Osteoblast (primary cell): ENCODE data around the gene METTL24. TPM values are rescaled to one million over a fixed set of nuclear protein-coding genes. Genes with fewer than 3 reads are reported as not detected.

ENCODE experiments used
- DNase-seq: peaks from one replicate; pipeline ENCODE4 v3.0.0; 2011; ENCODE audit warnings: low spot score, mixed read lengths; ENCODE audit not compliant: insufficient read length; ENCODE audit errors: missing footprints
- H2AFZ ChIP-seq: 2 replicates; pipeline ENCODE4 v1.6.0; 2011; ENCODE audit warnings: mild to moderate bottlenecking, low read length
- H3K27ac ChIP-seq: 2 replicates; pipeline ENCODE4 v1.5.1; 2011; ENCODE audit warnings: mild to moderate bottlenecking, low read depth, low read length, moderate library complexity
- H3K27me3 ChIP-seq: 2 replicates; pipeline ENCODE4 v1.6.0; 2012; ENCODE audit warnings: mild to moderate bottlenecking, control low read depth, inconsistent platforms, low read length, moderate library complexity; ENCODE audit not compliant: insufficient read depth
- H3K36me3 ChIP-seq: 2 replicates; pipeline ENCODE4 v1.5.1; 2011; ENCODE audit warnings: mild to moderate bottlenecking, low read length, control low read depth, moderate library complexity; ENCODE audit not compliant: insufficient read depth
- H3K4me1 ChIP-seq: 2 replicates; pipeline ENCODE4 v1.5.1; 2011; ENCODE audit warnings: mild to moderate bottlenecking, low read length, control low read depth, moderate library complexity; ENCODE audit not compliant: insufficient read depth
- H3K4me2 ChIP-seq: 2 replicates; pipeline ENCODE4 v1.6.0; 2011; ENCODE audit warnings: mild to moderate bottlenecking, low read length; ENCODE audit not compliant: insufficient read depth
- H3K4me3 ChIP-seq: fragments of 200-600 bp; sonication (generic); 3 replicates; pipeline ENCODE4 v1.5.1; 2012; ENCODE audit warnings: mild to moderate bottlenecking, low read length, inconsistent platforms; ENCODE audit not compliant: insufficient read depth
- H3K79me2 ChIP-seq: 2 replicates; pipeline ENCODE4 v1.6.0; 2012; ENCODE audit warnings: mild to moderate bottlenecking, low read length, control low read depth, inconsistent platforms; ENCODE audit not compliant: insufficient read depth
- H3K9me3 ChIP-seq: 2 replicates; pipeline ENCODE4 v1.5.1; 2011; ENCODE audit warnings: low read depth, low read length, control low read depth
- H4K20me1 ChIP-seq: 2 replicates; pipeline ENCODE4 v1.6.0; 2012; ENCODE audit warnings: mild to moderate bottlenecking, low read length, control low read depth; ENCODE audit not compliant: insufficient read depth
- CTCF ChIP-seq: IDR thresholded peaks from 2 replicates; pipeline ENCODE4 v1.5.1; 2011; ENCODE audit warnings: mild to moderate bottlenecking, low read depth, low read length, moderate library complexity; ENCODE audit errors: extremely low read depth
- total RNA-seq: library from RNA; depleted of rRNA; stranded (reverse); fragments of >200 nt; gene quantifications from 2 replicates; pipeline ENCODE4 v1.2.3, GENCODE V29; 2012

The METTL24 gene
- total RNA-seq, 1 donor, result 0.36 TPM

GRCh38 chr6:110296241-110297025 is 61.7 kb downstream of the METTL24 start:
- Histone ChIP-seq H3K4me2 (peak overlapping the region; percentile 66), H3K27ac (no peak overlapping the region), H3K27me3 (peaks cover 11% of the 10 kb centered on the region), H3K4me1 (no peaks in the 10 kb centered on the region), H3K79me2 (no peaks in the 10 kb centered on the region), H4K20me1 (no peaks in the 10 kb centered on the region), H3K36me3 (no peaks in the 10 kb centered on the region), H3K4me3 (peak overlapping the region; percentile 26), H3K9me3 (no peaks in the 10 kb centered on the region), H2AFZ (peak overlapping the region; percentile 17)
- no peak for TF ChIP-seq CTCF
- DNase-seq, result no peak

GRCh38 chr6:110295451-110296165 is 62.5 kb downstream of the METTL24 start:
- Histone ChIP-seq H3K4me1 (no peaks in the 10 kb centered on the region), H3K4me3 (no peak overlapping the region), H3K4me2 (no peak overlapping the region), H3K9me3 (no peaks in the 10 kb centered on the region), H2AFZ (no peak overlapping the region), H3K36me3 (no peaks in the 10 kb centered on the region), H3K27ac (no peak overlapping the region), H3K27me3 (peaks cover 11% of the 10 kb centered on the region), H4K20me1 (no peaks in the 10 kb centered on the region), H3K79me2 (no peaks in the 10 kb centered on the region)
- DNase-seq, result no peak
- TF ChIP-seq CTCF, result no peak

- no peaks in the 10 kb centered on the region for H3K9me3 ChIP-seq
- no peak overlapping the region for H2AFZ ChIP-seq
- H3K27me3 ChIP-seq, result no peaks in the 10 kb centered on the region
- DNase-seq, result no peak
- no peak overlapping the region for H3K4me2 ChIP-seq
- no peak for TF ChIP-seq CTCF
- no peak overlapping the region for H3K4me3 ChIP-seq
- H3K27ac ChIP-seq, result no peak overlapping the region
- no peaks in the 10 kb centered on the region for H4K20me1 ChIP-seq
- H3K4me1 ChIP-seq, result no peaks in the 10 kb centered on the region
- H3K36me3 ChIP-seq, result no peaks in the 10 kb centered on the region
- no peaks in the 10 kb centered on the region for H3K79me2 ChIP-seq
Observed at GRCh38 chr6:110287462-110288341, 70.4 kb downstream of the METTL24 start.
